ENCODE measurements around the gene XKR3. TPM values are rescaled to one million over a fixed set of nuclear protein-coding genes. Genes with fewer than 3 reads are reported as not detected.

Gene XKR3
- total RNA-seq, 1 experiment from 2014 or later = 0.17 TPM

DNA sequence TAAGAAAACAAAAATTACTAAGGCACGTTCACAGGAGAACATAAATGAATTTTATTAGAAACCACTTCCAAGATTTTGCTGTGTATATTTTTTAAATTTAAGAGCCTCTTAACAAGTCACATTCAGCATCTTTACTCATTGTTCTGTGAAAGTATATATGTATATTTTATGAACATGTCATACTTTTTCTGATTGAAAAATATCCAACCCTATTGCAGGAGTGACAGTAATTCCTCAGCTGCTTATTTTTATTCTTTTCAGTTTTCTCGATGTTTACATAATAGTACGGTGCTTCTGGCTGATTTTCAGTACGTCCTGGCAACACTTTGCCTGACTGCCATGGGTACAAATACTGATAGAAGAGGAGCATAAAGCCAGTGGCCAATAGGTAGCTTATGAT lies 41.8 kb downstream of the XKR3 start:
- CTCF ChIA-PET = no interaction called here
- Histone ChIP-seq H3K27me3 (replicated peaks; ENCODE audit: insufficient read depth, low read depth, low read length, poor library complexity) (no peaks in the 10 kb centered on the region), H3K36me3 (ENCODE audit: insufficient read depth, low read length, poor library complexity, severe bottlenecking) (no peaks in the 10 kb centered on the region)

GRCh38 chr22:16781764-16782329 lies 43.4 kb downstream of the XKR3 start:
- intact Hi-C loops (cut with micrococcal nuclease; ENCODE audit: unreplicated experiment) = loop anchor here (10.0 kb wide), 1 partner anchor 53 kb away; no protein-coding TSS in a partner anchor
- TF ChIP-seq, protein P1, sequence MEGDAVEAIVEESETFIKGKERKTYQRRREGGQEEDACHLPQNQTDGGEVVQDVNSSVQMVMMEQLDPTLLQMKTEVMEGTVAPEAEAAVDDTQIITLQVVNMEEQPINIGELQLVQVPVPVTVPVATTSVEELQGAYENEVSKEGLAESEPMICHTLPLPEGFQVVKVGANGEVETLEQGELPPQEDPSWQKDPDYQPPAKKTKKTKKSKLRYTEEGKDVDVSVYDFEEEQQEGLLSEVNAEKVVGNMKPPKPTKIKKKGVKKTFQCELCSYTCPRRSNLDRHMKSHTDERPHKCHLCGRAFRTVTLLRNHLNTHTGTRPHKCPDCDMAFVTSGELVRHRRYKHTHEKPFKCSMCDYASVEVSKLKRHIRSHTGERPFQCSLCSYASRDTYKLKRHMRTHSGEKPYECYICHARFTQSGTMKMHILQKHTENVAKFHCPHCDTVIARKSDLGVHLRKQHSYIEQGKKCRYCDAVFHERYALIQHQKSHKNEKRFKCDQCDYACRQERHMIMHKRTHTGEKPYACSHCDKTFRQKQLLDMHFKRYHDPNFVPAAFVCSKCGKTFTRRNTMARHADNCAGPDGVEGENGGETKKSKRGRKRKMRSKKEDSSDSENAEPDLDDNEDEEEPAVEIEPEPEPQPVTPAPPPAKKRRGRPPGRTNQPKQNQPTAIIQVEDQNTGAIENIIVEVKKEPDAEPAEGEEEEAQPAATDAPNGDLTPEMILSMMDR (conservative IDR thresholded peaks at IDR 0.05; ENCODE audit: low read depth, low read length) = no peak
- H3K4me3 ChIP-seq (ENCODE audit: low read depth, low read length, poor library complexity, severe bottlenecking) = no peak overlapping the region
- no peaks in the 10 kb centered on the region for H3K36me3 ChIP-seq (ENCODE audit: insufficient read depth, low read length, poor library complexity, severe bottlenecking)
- H3K27me3 ChIP-seq (replicated peaks; ENCODE audit: insufficient read depth, low read depth, low read length, poor library complexity) = no peaks in the 10 kb centered on the region
- CTCF ChIA-PET = no interaction called here
- no peaks in the 10 kb centered on the region for H3K4me1 ChIP-seq (ENCODE audit: insufficient read depth, low read length, poor library complexity, severe bottlenecking)
- BruUV-seq (replicated peaks) = no TSS peak
- H3K27ac ChIP-seq (ENCODE audit: low read depth, low read length, poor library complexity, severe bottlenecking) = no peak overlapping the region
- peaks cover 10% of the 10 kb centered on the region for H3K9me3 ChIP-seq (ENCODE audit: low read depth, low read length, poor library complexity, severe bottlenecking)
- POLR2A ChIA-PET (ENCODE audit: low non-redundant PET) = no interaction called here
- no peak for DNase-seq (ENCODE audit: low spot score)

More for the DNA sequence above, 41.8 kb downstream of the XKR3 start:
- POLR2A ChIA-PET (ENCODE audit: low non-redundant PET) = no interaction called here
- H3K9me3 ChIP-seq (ENCODE audit: low read depth, low read length, poor library complexity, severe bottlenecking) = peaks cover 9% of the 10 kb centered on the region
- H3K4me3 ChIP-seq (ENCODE audit: low read depth, low read length, poor library complexity, severe bottlenecking) = no peak overlapping the region
- TF ChIP-seq, protein P1 (conservative IDR thresholded peaks at IDR 0.05; ENCODE audit: low read depth, low read length) = no peak
- TF ChIP-seq EZH2 (IDR thresholded peaks at IDR 0.05; ENCODE audit: borderline replicate concordance, low read depth, low read length, poor library complexity, severe bottlenecking) = no peak
- no peak for DNase-seq (ENCODE audit: low spot score)
- no peak overlapping the region for H3K27ac ChIP-seq (ENCODE audit: low read depth, low read length, poor library complexity, severe bottlenecking)
- no TSS peak for BruUV-seq (replicated peaks)
- H3K4me1 ChIP-seq (ENCODE audit: insufficient read depth, low read length, poor library complexity, severe bottlenecking) = no peaks in the 10 kb centered on the region
- intact Hi-C loops (cut with micrococcal nuclease; ENCODE audit: unreplicated experiment) = loop anchor here (10.0 kb wide), 1 partner anchor 51 kb away; no protein-coding TSS in a partner anchor

GRCh38 chr22:16781074-16781763 lies 44.0 kb downstream of the XKR3 start:
- intact Hi-C loops (cut with micrococcal nuclease; ENCODE audit: unreplicated experiment) = loop anchor here (10.0 kb wide), 1 partner anchor 54 kb away; no protein-coding TSS in a partner anchor
- Histone ChIP-seq H3K27ac (ENCODE audit: low read depth, low read length, poor library complexity, severe bottlenecking) (no peak overlapping the region), H3K4me3 (ENCODE audit: low read depth, low read length, poor library complexity, severe bottlenecking) (no peak overlapping the region), H3K4me1 (ENCODE audit: insufficient read depth, low read length, poor library complexity, severe bottlenecking) (no peaks in the 10 kb centered on the region), H3K9me3 (ENCODE audit: low read depth, low read length, poor library complexity, severe bottlenecking) (peaks cover 10% of the 10 kb centered on the region), H3K36me3 (ENCODE audit: insufficient read depth, low read length, poor library complexity, severe bottlenecking) (no peaks in the 10 kb centered on the region), H3K27me3 (replicated peaks; ENCODE audit: insufficient read depth, low read depth, low read length, poor library complexity) (no peaks in the 10 kb centered on the region)
- no peak for TF ChIP-seq EZH2 (IDR thresholded peaks at IDR 0.05; ENCODE audit: borderline replicate concordance, low read depth, low read length, poor library complexity, severe bottlenecking)
- TF ChIP-seq, protein P1 (conservative IDR thresholded peaks at IDR 0.05; ENCODE audit: low read depth, low read length) = no peak
- no peak for DNase-seq (ENCODE audit: low spot score)
- POLR2A ChIA-PET (ENCODE audit: low non-redundant PET) = no interaction called here
- no TSS peak for BruUV-seq (replicated peaks)
- CTCF ChIA-PET = no interaction called here
